HepG2 (cell line): Measurements from ENCODE around the gene ZDHHC7. TPM values are rescaled to one million over a fixed set of nuclear protein-coding genes. Genes with fewer than 3 reads are reported as not detected.
A peak's percentile ranks its signal among the peaks of the same experiment; 100 is the strongest.

Experiments used
- AKNA ChIP-seq: sonication (generic); formaldehyde crosslinking; IDR thresholded peaks from 2 replicates; pipeline ENCODE4 v1.4.0; 2020; ENCODE audit warnings: missing genetic modification reagents, borderline replicate concordance
- CREBL2 ChIP-seq: sonication (generic); formaldehyde crosslinking; IDR thresholded peaks from 2 replicates; pipeline ENCODE4 v1.8.1; 2023; ENCODE audit warnings: missing genetic modification reagents, mild to moderate bottlenecking, borderline replicate concordance
- CTCF ChIP-seq: sonication (generic); formaldehyde crosslinking; IDR thresholded peaks from 2 replicates; pipeline ENCODE4 v1.5.0; 2020; ENCODE audit warnings: mild to moderate bottlenecking, missing genetic modification reagents, moderate library complexity
- KLF6 ChIP-seq: IDR thresholded peaks from 2 replicates; pipeline ENCODE4 v1.8.0; 2016; ENCODE audit warnings: missing biosample characterization, missing genetic modification reagents
- MAFF ChIP-seq: IDR thresholded peaks from 2 replicates; pipeline ENCODE4 v1.6.1; 2011; ENCODE audit warnings: low read depth, low read length, improper control_type of control experiment
- MEIS1 ChIP-seq: sonication (generic); formaldehyde crosslinking; IDR thresholded peaks from 2 replicates; pipeline ENCODE4 v1.9.0; 2021; ENCODE audit warnings: mild to moderate bottlenecking, missing genetic modification reagents, moderate library complexity, borderline replicate concordance
- MTF2 ChIP-seq: sonication (generic); formaldehyde crosslinking; IDR thresholded peaks from 2 replicates; pipeline ENCODE4 v1.5.0; 2020; ENCODE audit warnings: missing genetic modification reagents, borderline replicate concordance
- MXI1 ChIP-seq: IDR thresholded peaks from 3 replicates; pipeline ENCODE4 v1.6.1; 2012; ENCODE audit warnings: low read depth, low read length, inconsistent platforms, borderline replicate concordance
- PRDM10 ChIP-seq: sonication (generic); formaldehyde crosslinking; IDR thresholded peaks from 2 replicates; pipeline ENCODE4 v1.4.0; 2020; ENCODE audit warnings: low read depth, missing genetic modification reagents
- SETDB1 ChIP-seq: sonication (generic); formaldehyde crosslinking; IDR thresholded peaks from 2 replicates; pipeline ENCODE4 v1.5.1; 2020; ENCODE audit warnings: missing genetic modification reagents, mild to moderate bottlenecking, borderline replicate concordance
- SOX6 ChIP-seq, 2 experiments: fragments of 450-650 bp in 1 of 2; sonication (generic) in 1 of 2; formaldehyde crosslinking in 1 of 2; IDR thresholded peaks; 2 replicates each; pipeline versions ENCODE4 v1.4.0 to v1.6.1; 2017 to 2020; ENCODE audit warnings: antibody characterized with exemption in 1 of 2, mild to moderate bottlenecking in 1 of 2, missing genetic modification reagents in 1 of 2
- SP4 ChIP-seq: sonication (generic); formaldehyde crosslinking; IDR thresholded peaks from 2 replicates; pipeline ENCODE4 v1.8.1; 2023; ENCODE audit warnings: mild to moderate bottlenecking, missing genetic modification reagents
- TEAD3 ChIP-seq: optimal IDR thresholded peaks from 2 replicates; pipeline ENCODE3; 2016; ENCODE audit warnings: borderline replicate concordance
- THAP7 ChIP-seq: sonication (generic); formaldehyde crosslinking; IDR thresholded peaks from 2 replicates; pipeline ENCODE4 v1.8.1; 2023; ENCODE audit warnings: mild to moderate bottlenecking, missing genetic modification reagents
- ZNF383 ChIP-seq: sonication (generic); formaldehyde crosslinking; IDR thresholded peaks from 2 replicates; pipeline ENCODE4 v1.4.0; 2020; ENCODE audit warnings: missing genetic modification reagents, mild to moderate bottlenecking, borderline replicate concordance
- ZNF432 ChIP-seq: sonication (generic); formaldehyde crosslinking; IDR thresholded peaks from 2 replicates; pipeline ENCODE4 v1.5.0; 2020; ENCODE audit warnings: missing genetic modification reagents, mild to moderate bottlenecking, borderline replicate concordance
- ZNF589 ChIP-seq: sonication (generic); formaldehyde crosslinking; conservative IDR thresholded peaks from 2 replicates; pipeline ENCODE4 v1.8.0; 2022; ENCODE audit warnings: mild to moderate bottlenecking, moderate library complexity, missing genetic modification reagents
- polyA plus RNA-seq, 8 experiments: library from polyadenylated mRNA; depleted of rRNA in 3 of 8; stranded (reverse) in 7 of 8; unstranded in 1 of 8; fragments of >200 nt; fragmentation: Illumina TruSeq in 4 of 8; extraction: Trizol in 4 of 8; gene quantifications; 2 replicates each; pipeline versions ENCODE4 v1.2.1 to v1.2.3, GENCODE V29; 2011 to 2016; ENCODE audit warnings: low read depth in 4 of 8, missing spikeins in 1 of 8, mixed read lengths in 1 of 8; ENCODE audit not compliant: insufficient read depth in 1 of 8
- total RNA-seq, 5 experiments: library from RNA; depleted of rRNA; stranded (reverse); fragments of >200 nt; fragmentation: Illumina TruSeq; extraction: Trizol; gene quantifications; 2 replicates each; pipeline ENCODE4 v1.2.3, GENCODE V29; 2016; ENCODE audit warnings: low read depth in 1 of 5

ZDHHC7 gene
- total and polyA plus RNA-seq, 2 of the 13 experiments (the other 11 are each of a cell fraction or from before 2014, with no cell fraction given) = 46.8 to 67.6 TPM

- TF ChIP-seq CREBL2 (CRISPR knock-in tag) (no peak), SETDB1 (no peak), ZNF432 (CRISPR knock-in tag) (no peak), MXI1 (no peak), MAFF (no peak), TEAD3 (CRISPR knock-in tag) (peak; percentile 66), MTF2 (CRISPR knock-in tag) (no peak), THAP7 (CRISPR knock-in tag) (0 out of 2 replicates have a peak, but pooled peaks have one; percentile 26), SP4 (no peak), CTCF (CRISPR knock-in tag) (peak; percentile 70), PRDM10 (no peak), MEIS1 (CRISPR knock-in tag) (no peak), AKNA (CRISPR knock-in tag) (no peak), ZNF589 (CRISPR knock-in tag) (no peak), ZNF383 (no peak), KLF6 (CRISPR knock-in tag) (no peak), SOX6 (IDR thresholded peaks at IDR 0.05) (no peak), SOX6 (CRISPR knock-in tag; IDR thresholded peaks at IDR 0.05) (no peak)
Observed at GRCh38 chr16:85057212-85057889, 46.0 kb upstream of the ZDHHC7 start (continued).
